Left ventricle myocardium inferior (tissue), 1 donor: ENCODE data around the gene TMPRSS3. TPM values are rescaled to one million over a fixed set of nuclear protein-coding genes. Genes with fewer than 3 reads are reported as not detected.

Experiments
- DNase-seq: peaks from one replicate; pipeline ENCODE4 v3.0.0-alpha.2; 2020
- H3K27ac ChIP-seq: fragments of 200-600 bp; replicated peaks from 2 replicates; pipeline ENCODE4 v1.8.0; 2021
- H3K27me3 ChIP-seq: fragments of 200-600 bp; 2 replicates; pipeline ENCODE4 v1.8.0; 2021; ENCODE audit warnings: low read depth
- H3K36me3 ChIP-seq: fragments of 200-600 bp; 2 replicates; pipeline ENCODE4 v1.8.0; 2021
- H3K4me1 ChIP-seq: fragments of 200-600 bp; 2 replicates; pipeline ENCODE4 v1.8.0; 2021
- H3K4me3 ChIP-seq: fragments of 200-600 bp; 2 replicates; pipeline ENCODE4 v1.8.0; 2021; ENCODE audit warnings: mild to moderate bottlenecking, moderate library complexity
- H3K9me3 ChIP-seq: fragments of 200-600 bp; replicated peaks from 2 replicates; pipeline ENCODE4 v1.8.0; 2021
- intact Hi-C: fragments of 100-400 bp; cut with micrococcal nuclease; formaldehyde crosslinking; loops from one replicate; pipeline ENCODE4 v1.11.0; 2022
- total RNA-seq: library from RNA; stranded (reverse); fragmentation: NEBNext Ultra II Directional; extraction: Animal tissue kit (Norgen Biotek cat#: 25700); gene quantifications from one replicate; pipeline ENCODE4 v1.2.1, GENCODE V29; 2021
- TF ChIP-seq, protein P1 (sequence below): fragments of 200-600 bp; IDR thresholded peaks from 2 replicates; pipeline ENCODE4 v1.8.0; 2021; ENCODE audit warnings: antibody characterized with exemption, mild to moderate bottlenecking, borderline replicate concordance
- donor health status: DM: no; HTN: yes; CAD: no; lungs with severe emphysema.

Gene TMPRSS3
- total RNA-seq, 1 donor from 2014 or later: not detected

DNA sequence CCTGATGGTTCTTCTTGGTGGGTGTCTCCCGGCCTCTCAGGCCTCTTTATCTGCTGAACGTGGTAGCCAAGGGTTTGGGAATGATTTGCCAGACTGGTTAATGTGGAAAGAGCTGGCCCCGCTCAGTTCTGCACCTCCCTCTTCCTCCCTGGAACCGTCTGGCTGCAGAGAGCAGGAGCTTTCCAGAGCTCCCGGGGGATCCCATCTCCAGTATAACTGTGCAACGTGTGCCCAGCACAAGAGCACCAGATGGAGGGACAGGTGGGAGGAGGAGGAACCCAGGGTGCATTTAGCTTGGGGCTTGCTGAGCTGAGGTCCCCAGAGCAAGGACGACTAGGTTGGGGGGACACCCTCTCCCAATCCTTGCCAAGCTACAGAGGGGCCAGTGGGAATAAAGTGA is 34.6 kb downstream of the TMPRSS3 start:
- no peaks in the 10 kb centered on the region for H3K4me1 ChIP-seq
- no peak for DNase-seq
- intact Hi-C loops: no loop called here
- H3K36me3 ChIP-seq: no peaks in the 10 kb centered on the region
- H3K27ac ChIP-seq: no peak overlapping the region
- TF ChIP-seq, protein P1, sequence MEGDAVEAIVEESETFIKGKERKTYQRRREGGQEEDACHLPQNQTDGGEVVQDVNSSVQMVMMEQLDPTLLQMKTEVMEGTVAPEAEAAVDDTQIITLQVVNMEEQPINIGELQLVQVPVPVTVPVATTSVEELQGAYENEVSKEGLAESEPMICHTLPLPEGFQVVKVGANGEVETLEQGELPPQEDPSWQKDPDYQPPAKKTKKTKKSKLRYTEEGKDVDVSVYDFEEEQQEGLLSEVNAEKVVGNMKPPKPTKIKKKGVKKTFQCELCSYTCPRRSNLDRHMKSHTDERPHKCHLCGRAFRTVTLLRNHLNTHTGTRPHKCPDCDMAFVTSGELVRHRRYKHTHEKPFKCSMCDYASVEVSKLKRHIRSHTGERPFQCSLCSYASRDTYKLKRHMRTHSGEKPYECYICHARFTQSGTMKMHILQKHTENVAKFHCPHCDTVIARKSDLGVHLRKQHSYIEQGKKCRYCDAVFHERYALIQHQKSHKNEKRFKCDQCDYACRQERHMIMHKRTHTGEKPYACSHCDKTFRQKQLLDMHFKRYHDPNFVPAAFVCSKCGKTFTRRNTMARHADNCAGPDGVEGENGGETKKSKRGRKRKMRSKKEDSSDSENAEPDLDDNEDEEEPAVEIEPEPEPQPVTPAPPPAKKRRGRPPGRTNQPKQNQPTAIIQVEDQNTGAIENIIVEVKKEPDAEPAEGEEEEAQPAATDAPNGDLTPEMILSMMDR: no peak
- H3K4me3 ChIP-seq: no peak overlapping the region
- peaks cover 90% of the 10 kb centered on the region for H3K27me3 ChIP-seq
- H3K9me3 ChIP-seq: peaks cover 19% of the 10 kb centered on the region

DNA sequence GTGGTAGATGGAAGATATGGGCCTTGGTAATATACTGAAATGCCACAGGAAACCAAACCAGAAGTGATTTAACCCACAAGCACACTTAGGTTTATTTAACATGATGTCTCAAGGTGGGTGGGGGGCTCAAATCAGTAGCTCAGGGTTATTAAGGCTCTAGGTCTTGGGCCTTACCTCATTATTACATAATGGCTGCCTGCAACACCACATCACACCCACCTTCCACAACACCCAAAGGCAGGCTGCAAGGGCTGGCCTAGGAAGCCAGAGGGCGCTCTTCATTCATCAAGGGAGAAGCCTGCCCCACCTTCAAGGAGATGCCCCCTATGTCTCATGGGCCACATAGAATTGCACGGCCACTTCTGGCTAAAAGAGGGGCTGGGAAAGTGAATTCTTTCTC is 35.5 kb downstream of the TMPRSS3 start:
- H3K27me3 ChIP-seq: peaks cover 80% of the 10 kb centered on the region
- no peak overlapping the region for H3K4me3 ChIP-seq
- H3K27ac ChIP-seq: no peak overlapping the region
- TF ChIP-seq, protein P1: no peak
- DNase-seq: no peak
- no peaks in the 10 kb centered on the region for H3K36me3 ChIP-seq
- H3K9me3 ChIP-seq: peaks cover 29% of the 10 kb centered on the region
- H3K4me1 ChIP-seq: no peaks in the 10 kb centered on the region
- intact Hi-C loops: no loop called here

DNA sequence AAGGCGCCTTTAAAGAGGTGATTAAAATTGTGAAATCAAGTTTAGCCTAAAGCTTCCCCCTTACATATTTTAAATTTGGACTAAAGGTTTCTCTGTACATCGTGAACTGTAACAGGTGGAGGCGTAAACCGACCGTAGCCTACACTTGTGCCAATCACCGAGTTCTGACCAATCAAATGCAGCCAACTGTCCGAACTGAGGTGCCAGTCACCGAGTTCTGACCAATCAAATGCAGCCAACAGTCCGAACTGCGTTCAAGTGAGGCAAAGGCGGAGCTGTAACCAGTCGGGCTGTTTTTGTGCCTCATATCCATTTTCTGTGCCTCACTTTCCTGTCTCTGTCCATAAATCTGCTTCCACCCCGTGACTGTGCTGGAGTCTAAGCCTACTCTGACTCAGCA is 36.9 kb downstream of the TMPRSS3 start:
- Histone ChIP-seq H3K36me3 (no peaks in the 10 kb centered on the region), H3K27ac (no peak overlapping the region), H3K4me1 (no peaks in the 10 kb centered on the region), H3K9me3 (peaks cover 43% of the 10 kb centered on the region), H3K27me3 (peaks cover 66% of the 10 kb centered on the region), H3K4me3 (no peak overlapping the region)
- intact Hi-C loops: no loop called here
- TF ChIP-seq, protein P1: no peak
- no peak for DNase-seq

DNA sequence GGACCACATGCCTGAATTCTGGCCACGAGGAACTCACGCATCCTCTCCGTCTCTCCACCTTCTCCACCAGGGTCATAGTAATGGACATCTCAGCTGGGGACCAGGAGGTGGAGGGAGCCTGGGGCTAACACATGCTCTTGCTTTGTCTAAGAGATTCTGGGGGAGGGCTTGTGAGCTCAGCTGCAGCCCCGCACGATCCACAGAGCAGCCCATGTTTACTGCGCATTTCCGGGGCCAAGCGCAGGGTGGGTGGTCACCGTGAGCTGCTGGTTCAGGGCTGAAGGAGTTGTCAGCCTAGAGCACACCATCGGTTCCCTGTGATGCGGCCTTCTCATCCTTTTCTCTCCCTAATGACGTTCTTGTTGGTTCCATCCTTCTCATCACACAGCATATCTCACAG is 37.6 kb downstream of the TMPRSS3 start:
- Histone ChIP-seq H3K4me3 (no peak overlapping the region), H3K27ac (no peak overlapping the region), H3K9me3 (peaks cover 46% of the 10 kb centered on the region), H3K27me3 (peaks cover 60% of the 10 kb centered on the region), H3K4me1 (no peaks in the 10 kb centered on the region), H3K36me3 (no peaks in the 10 kb centered on the region)
- intact Hi-C loops: no loop called here
- TF ChIP-seq, protein P1: no peak
- no peak for DNase-seq

DNA sequence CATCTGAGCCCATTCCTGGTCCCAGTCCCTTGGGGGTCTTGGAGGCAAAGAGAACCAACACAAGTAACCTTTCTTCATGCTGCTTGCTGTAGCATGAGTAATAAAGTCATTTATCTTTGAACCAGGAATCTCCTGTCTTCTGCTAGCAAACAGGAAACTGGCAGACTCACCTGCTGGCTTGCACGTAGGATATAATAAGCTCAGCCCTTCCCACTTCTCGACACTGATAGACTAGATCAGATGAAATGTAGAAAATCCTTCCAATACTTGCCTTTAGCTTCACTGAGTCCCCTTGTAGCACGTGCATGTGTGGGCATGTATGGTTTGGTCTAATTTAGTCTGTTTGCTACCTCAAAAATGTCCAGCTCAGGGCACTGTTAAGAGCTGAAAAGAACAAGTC is 38.5 kb downstream of the TMPRSS3 start:
- TF ChIP-seq, protein P1: no peak

DNA sequence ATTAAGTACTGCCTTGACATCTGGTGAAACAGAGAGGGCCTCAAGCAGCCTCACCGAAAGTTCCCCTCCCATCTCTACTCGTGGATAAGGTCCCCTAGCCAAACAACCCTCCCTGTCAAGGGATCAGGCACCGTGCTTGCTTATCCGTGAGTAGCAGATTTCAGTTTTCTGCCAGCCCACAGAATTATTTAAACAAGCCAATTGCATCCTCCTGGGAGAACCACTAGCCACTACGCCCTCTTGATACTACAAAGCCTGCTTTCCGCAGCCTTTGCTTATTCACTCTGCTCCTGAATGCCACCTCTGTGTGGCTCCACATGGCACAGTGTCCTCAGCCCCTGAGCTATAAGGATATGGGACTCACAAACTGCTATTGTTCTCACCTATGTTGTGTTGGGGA is 39.2 kb downstream of the TMPRSS3 start:
- Histone ChIP-seq H3K27me3 (peaks cover 43% of the 10 kb centered on the region), H3K36me3 (no peaks in the 10 kb centered on the region), H3K4me1 (no peaks in the 10 kb centered on the region), H3K4me3 (no peak overlapping the region), H3K27ac (no peak overlapping the region), H3K9me3 (peaks cover 46% of the 10 kb centered on the region)
- TF ChIP-seq, protein P1: no peak
- intact Hi-C loops: no loop called here
- no peak for DNase-seq

More for the DNA sequence above, 38.5 kb downstream of the TMPRSS3 start:
- Histone ChIP-seq H3K4me3 (no peak overlapping the region), H3K9me3 (peaks cover 46% of the 10 kb centered on the region), H3K36me3 (no peaks in the 10 kb centered on the region), H3K27ac (no peak overlapping the region), H3K27me3 (peaks cover 50% of the 10 kb centered on the region), H3K4me1 (no peaks in the 10 kb centered on the region)
- no peak for DNase-seq
- intact Hi-C loops: no loop called here
